Glomerular endothelial cell (primary cell): ENCODE measurements around the gene GABARAPL2. TPM values are rescaled to one million over a fixed set of nuclear protein-coding genes. Genes with fewer than 3 reads are reported as not detected.
"Not testable (repeated sequence)": the region's sequence is repeated elsewhere in the genome, so short reads cannot be mapped to it uniquely, and the experiment has no call there.

ENCODE experiments used
- DNase-seq: peaks from one replicate; pipeline ENCODE4 v3.0.0-alpha.2; 2011; ENCODE audit warnings: low read depth, low spot score; ENCODE audit errors: extremely low read depth
- total RNA-seq: library from RNA; depleted of rRNA; stranded (reverse); fragments of >200 nt; gene quantifications from 2 replicates; pipeline ENCODE4 v1.2.3, GENCODE V29; 2015

Gene GABARAPL2
- total RNA-seq, 1 donor from 2014 or later = 118 TPM

- DNase-seq = no peak
These were observed 25.0 kb downstream of the GABARAPL2 start for GRCh38 chr16:75590920-75591843.

- not testable (repeated sequence) for DNase-seq
These were observed 25.7 kb downstream of the GABARAPL2 start for GRCh38 chr16:75591927-75592326.

DNA sequence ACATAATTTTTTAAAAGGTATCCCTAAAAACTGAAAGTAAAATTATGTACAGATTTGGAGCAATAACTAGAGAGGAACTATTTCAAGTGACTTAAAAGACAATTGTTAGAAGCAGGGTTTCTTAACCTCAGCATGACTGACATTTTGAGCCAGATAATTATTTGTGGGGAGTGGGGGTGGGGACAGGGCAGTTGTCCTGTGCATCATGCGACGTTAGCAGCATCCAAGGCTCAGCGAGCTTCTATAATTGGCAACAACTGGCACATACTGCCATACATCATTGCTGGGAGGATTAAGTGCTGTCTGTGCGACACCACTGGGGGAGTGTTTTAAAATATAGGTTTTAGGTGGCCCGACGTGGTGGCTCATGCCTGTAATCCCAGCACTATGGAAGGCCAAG, 27.1 kb downstream of the GABARAPL2 start:
- DNase-seq = no peak

DNA sequence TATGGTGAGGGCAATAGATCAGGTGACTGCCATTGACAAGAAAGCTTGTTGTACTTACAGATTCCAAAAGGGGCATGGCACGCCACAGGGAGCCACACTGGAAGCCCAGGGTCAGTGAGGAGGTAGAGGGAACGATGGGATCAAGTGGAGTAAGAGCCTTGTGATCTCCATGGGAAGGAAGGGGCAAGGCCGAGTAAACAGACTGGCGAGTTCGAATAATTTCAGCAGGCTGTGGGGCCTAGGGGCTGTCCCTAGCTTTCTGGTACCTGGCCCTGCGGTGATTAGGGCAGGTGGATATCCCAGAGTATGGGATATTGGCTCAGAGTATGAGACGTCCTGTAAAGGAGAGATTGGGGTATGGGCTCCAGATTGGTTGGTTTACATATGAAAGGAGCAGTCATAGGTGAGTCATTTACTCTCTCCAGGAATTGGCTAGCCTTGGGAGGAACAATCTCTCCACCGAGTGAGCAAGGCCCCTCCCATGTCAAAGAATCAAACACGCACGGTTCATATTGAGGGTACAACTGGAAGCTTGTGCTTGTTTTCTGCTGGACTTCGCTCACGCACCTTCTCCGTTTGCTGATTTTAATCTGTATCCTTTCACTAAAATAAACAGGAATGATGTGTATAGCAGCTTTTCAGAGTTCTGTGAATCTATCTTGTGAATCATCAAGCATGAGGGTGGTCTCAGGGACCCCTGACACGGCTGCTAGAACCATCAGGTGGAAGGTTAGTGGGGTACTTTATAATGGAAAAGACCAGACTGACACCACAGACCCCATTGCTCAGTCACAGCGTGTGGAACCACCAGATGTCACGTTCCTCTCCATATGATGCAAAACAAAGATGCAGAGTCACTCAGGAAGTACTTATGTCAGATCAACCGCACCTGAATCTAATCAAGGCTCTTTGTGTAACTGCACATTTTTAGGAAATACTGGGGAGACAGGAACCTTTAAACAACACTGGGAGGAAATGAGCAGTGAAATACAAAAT, 27.9 kb downstream of the GABARAPL2 start:
- peak; percentile 58 for DNase-seq

DNA sequence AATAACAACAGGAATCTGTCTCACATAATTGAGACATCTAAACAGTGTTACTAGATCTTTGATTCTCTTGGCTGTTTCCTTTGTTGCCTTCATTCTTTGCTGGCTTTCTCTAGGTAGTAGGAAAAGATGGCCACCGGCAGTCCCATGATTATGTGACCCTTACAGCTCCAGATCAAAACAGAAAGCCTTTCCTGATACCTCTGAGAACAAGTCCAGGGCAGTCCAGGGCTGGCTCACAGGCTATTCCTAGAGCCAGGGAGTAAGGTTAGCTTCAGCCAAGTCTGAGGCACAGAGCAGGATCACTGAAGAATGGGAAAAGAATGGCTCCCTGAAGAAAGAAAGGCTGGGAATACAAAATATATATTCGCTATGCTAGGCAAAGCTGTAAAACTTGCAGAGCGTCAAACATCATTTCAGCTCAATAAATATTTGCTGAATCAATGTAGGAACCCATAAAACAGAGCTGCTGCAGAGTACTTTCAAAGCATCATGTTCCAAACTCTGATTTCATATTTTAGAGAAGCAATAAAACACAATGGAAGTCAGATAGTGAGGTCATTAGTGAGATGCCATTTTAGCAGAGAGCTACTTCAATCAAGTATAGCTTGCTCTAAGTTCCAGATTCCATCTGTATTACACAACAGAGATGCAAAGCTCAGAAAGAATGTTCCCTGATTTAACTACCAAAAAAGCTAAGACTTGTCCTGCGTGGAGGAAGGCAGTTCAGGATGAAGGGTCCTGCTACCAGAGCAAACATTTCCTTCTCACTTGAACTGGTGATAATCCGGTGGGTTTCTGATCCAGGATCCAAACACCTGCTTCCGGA, 33.5 kb downstream of the GABARAPL2 start:
- no peak for DNase-seq

- DNase-seq = no peak
These were observed 37.1 kb downstream of the GABARAPL2 start for GRCh38 chr16:75603241-75603640.

DNA sequence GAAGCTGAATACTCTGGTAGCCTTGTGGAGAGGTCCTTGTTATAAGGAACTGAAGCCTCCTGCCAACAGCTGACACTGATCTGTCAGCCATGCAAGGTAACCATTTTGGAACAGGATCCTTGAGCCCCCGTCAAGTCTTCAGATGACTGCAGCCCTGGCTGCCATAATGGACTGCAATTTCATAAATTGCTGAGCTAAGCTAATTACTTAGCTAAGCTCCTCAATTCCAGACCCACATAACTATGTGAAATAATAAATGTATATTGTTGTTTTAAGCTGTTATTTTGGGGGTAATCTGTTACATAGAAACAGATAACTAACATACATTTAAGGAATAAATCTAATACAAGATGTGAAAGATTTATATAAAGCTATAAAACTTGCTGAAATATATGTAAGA, 40.3 kb downstream of the GABARAPL2 start:
- no peak for DNase-seq

- DNase-seq = no peak
These were observed 48.1 kb downstream of the GABARAPL2 start for GRCh38 chr16:75614066-75614897.

DNA sequence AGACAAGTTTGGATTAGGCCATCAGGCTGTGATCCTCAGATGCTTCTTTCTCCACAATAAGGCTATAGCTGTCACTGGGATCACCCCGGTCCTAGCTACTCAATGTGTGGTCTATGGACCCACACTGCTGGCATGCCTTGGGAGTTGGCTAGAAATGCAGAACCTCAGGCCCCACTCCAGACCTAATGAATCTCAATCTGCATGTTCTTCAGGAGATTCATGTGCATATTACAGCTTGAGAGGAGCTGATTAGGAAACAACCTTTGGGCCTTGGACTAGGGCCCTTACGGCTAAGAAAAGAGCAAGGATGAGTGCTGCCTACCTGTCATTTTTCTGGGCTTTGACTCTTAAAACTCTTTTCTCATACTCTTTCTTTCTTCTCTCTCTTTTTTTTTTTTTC, 49.4 kb downstream of the GABARAPL2 start:
- DNase-seq = no peak

DNA sequence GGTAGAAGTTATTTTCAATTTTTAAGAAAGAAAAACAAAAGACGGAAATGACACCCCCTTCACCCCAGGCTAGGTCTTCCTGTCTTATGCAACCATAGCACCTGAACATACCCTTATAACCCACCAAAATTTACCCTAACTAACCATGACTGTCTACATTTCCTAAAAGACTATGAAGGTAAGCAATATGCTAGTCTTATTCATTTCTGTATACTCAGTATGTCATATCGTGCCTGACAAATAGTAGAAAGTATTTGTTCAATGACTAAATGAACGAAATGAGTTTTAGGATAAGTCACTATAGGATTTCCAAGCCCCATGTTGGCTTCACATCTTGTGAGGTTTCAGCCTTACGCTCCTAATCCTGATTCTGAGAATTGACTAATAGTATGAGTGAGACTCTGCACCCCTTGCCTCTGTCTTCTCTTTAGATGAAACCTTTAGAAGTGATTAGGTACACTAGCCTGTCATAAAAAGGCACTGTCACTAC, 50.4 kb downstream of the GABARAPL2 start:
- DNase-seq = no peak

GRCh38 chr16:75617121-75617520, 50.9 kb downstream of the GABARAPL2 start:
- no peak for DNase-seq

GRCh38 chr16:75618780-75619179, 52.6 kb downstream of the GABARAPL2 start:
- no peak for DNase-seq

DNA sequence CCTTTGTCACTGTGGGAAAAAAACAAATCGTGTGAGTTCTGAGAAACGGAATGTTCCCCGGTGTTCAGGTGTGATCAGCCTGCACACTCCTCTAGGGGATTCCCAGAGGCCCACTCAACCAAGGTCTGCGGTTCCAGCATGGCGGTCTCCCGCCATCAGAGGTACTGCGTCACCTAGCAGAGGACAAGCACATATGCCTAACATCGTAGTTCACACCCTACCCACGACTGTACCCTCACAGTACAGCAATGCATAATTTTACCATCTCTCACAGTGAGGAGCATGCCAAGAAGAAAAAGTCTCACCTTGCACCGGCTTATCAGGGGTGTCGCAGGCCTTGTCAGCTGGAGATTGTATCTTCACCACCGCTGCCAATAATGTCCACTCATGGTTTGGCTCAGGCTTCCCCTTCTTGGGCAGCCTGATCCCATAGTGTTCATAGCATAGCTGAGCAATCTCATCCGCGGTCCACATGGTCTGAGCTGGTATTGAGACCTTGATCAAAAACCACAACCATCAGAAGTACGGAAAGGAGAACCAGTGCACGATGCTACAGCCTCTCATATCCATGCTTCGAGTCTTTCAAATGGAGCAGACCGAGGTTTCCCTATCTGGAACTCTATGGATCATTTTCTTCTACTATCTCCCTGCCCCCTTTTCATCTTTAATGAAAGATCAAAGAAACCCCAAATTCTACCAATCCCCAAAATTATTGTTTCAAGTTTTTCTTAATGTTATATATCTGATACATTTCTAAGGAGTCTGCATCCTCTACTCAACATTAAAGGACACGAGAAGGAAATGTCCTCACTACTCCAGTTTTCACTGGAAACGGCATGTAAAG, 54.4 kb downstream of the GABARAPL2 start:
- no peak for DNase-seq

DNA sequence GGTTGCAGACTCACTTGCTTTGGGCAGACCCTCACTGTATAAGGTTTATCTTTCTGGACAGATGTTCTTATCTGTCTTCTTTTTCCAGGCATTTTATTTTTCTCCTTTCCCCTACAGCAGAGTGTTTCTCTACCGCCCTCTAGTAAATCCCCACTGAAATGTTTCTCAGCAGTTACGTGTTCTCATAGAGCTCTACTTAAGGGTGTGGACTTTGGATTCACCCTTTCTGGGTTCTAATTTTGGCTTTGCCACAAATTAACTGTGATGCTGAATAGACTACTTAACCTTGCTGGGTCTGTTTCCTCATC, 54.9 kb downstream of the GABARAPL2 start:
- DNase-seq = no peak

DNA sequence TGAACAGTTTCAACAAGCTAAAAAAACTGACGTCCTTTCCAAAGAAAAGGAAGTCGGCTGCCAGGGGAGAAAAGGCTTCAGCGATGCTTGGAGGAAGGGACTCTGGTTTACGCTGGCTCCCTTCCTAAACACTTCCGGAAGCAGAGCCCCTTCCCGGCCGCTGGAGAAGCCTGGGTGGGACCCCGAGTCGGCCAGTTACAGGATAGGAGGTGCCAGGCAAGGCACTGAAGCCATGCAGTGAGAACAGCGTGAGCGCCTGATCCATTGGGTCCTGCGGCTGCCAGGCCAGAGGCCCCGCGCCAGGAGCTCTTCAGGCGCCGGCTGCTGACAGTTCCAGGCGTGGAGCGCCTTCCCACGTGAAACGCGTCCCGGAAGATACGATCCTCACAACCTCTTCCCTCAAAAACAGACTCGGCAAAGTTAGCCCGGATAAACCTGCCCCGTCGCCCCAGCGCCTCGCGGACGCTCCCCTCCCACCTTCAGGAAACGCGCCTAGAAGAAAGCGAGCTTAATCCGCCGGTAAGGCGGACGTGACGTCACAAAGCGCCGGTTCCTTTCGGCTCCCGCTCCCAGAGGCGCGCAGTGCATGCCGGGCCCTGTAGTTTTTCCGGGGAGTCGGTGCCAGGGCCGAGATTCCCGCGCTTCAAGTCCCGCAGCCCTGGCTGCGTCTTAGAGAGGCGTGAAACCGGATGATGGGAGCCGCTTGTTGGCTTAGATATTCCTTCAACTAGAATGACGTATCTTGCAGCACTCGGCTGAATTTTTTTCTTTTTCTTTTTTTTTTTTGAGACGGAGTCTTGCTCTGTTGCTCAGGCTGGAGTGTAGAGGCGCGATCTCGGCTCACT, 56.8 kb downstream of the GABARAPL2 start, which contains the start of gene ADAT1:
TSS of gene ADAT1 (minus strand) at position 521 of the 845 bp plus-strand sequence. CDS start 2,482 bp downstream, outside the sequence.
- DNase-seq = peak; percentile 90

- DNase-seq = no peak
These were observed 58.7 kb downstream of the GABARAPL2 start for GRCh38 chr16:75624921-75625334.

DNA sequence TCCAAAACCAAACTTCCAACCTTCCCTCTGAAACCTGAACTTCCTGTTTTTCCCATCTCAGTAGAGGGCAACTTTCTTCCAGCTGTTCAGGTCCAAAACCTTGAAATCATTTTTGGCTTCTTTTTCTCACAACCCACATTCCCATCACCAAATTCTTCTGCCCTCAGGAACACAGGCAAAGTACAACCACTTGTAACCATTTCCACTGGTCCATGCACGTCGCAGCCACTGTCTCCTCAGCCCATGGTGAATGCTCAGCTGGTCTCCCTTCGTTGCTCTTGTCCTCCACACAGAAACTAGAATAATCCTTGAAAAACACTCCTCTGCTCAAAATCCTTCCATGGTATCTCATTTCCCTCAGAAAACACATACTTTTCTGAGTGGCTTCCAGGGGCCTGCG, 60.6 kb downstream of the GABARAPL2 start:
- DNase-seq = no peak
